Natural killer cell treated with Interleukin-12 subunit alpha and Interleukin-12 subunit beta and Interleukin-15 and Interleukin-18, amount 100 ng/mL, for 72 hours (primary cell): ENCODE data around the gene TWIST2. TPM values are rescaled to one million over a fixed set of nuclear protein-coding genes. Genes with fewer than 3 reads are reported as not detected.

Experiments used
- ATAC-seq, 2 donors: fragments of 150-1000 bp; cut with Tn5 transposase in 1 of 2; sonication (Bioruptor Pico), chemical (Tn5 transposase) in 1 of 2; 2 replicates each; pipeline ENCODE4 v1.10.0; 2021
- DNase-seq: peaks from one replicate; pipeline ENCODE4 v3.0.0; 2022; ENCODE audit warnings: low spot score
- H3K27ac Mint-ChIP-seq, 2 donors: 1 replicate in 1 of 2; 2 replicates in 1 of 2; pipeline ENCODE4 v1.8.0; 2022; ENCODE audit warnings: mixed read lengths in 2 of 2, mild to moderate bottlenecking in 1 of 2, moderate library complexity in 1 of 2
- H3K27me3 Mint-ChIP-seq, 2 donors: 1 replicate in 1 of 2; 2 replicates in 1 of 2; pipeline ENCODE4 v1.8.0; 2022; ENCODE audit warnings: mixed read lengths in 2 of 2
- H3K36me3 Mint-ChIP-seq: one replicate; pipeline ENCODE4 v1.8.0; 2022; ENCODE audit warnings: mixed read lengths
- H3K4me1 Mint-ChIP-seq, 2 donors: 1 replicate in 1 of 2; 2 replicates in 1 of 2; pipeline ENCODE4 v1.8.0; 2022; ENCODE audit warnings: low read depth in 2 of 2, mixed read lengths in 2 of 2, mild to moderate bottlenecking in 1 of 2
- H3K4me3 Mint-ChIP-seq: one replicate; pipeline ENCODE4 v1.8.0; 2022; ENCODE audit warnings: mixed read lengths
- H3K9me3 Mint-ChIP-seq: 2 replicates; pipeline ENCODE4 v1.8.0; 2022; ENCODE audit warnings: mixed read lengths
- total RNA-seq, 2 donors: library from RNA; stranded (reverse); gene quantifications; one replicate each; pipeline ENCODE4 v1.2.3, GENCODE V29; 2022

TWIST2 gene
- total RNA-seq, 2 donors from 2014 or later = not detected

GRCh38 chr2:238820197-238820596, 27.7 kb upstream of the TWIST2 start:
- H3K9me3 Mint-ChIP-seq = peaks cover 3% of the 10 kb centered on the region
- peaks cover 30 to 64% of the 10 kb centered on the region in 2 donors for H3K27me3 Mint-ChIP-seq
- H3K4me1 Mint-ChIP-seq = no peaks in the 10 kb centered on the region
- H3K4me3 Mint-ChIP-seq = no peak overlapping the region
- DNase-seq = no peak
- H3K27ac Mint-ChIP-seq = no peak overlapping the region
- peaks cover 5% of the 10 kb centered on the region for H3K36me3 Mint-ChIP-seq
- no peak for ATAC-seq

- no peak overlapping the region for H3K4me3 Mint-ChIP-seq
- ATAC-seq (no peak), DNase-seq (no peak)
- H3K36me3 Mint-ChIP-seq = peaks cover 9% of the 10 kb centered on the region
- H3K27me3 Mint-ChIP-seq = peaks cover 34 to 71% of the 10 kb centered on the region in 2 donors
- H3K9me3 Mint-ChIP-seq = peaks cover 3% of the 10 kb centered on the region
- no peak overlapping the region for H3K27ac Mint-ChIP-seq
- H3K4me1 Mint-ChIP-seq = no peaks in the 10 kb centered on the region
Measured at GRCh38 chr2:238820916-238821315, 27.0 kb upstream of the TWIST2 start.

GRCh38 chr2:238821391-238821790, 26.5 kb upstream of the TWIST2 start:
- Mint-ChIP-seq H3K36me3 (peaks cover 9% of the 10 kb centered on the region), H3K4me3 (no peak overlapping the region), H3K4me1 (no peaks in the 10 kb centered on the region), H3K9me3 (peaks cover 3% of the 10 kb centered on the region), H3K27me3 (peaks cover 35 to 76% of the 10 kb centered on the region in 2 donors), H3K27ac (no peak overlapping the region)
- DNase-seq (no peak), ATAC-seq (no peak)

GRCh38 chr2:238821944-238822670, 25.8 kb upstream of the TWIST2 start:
- Mint-ChIP-seq H3K27me3 (peaks cover 37 to 83% of the 10 kb centered on the region in 2 donors), H3K9me3 (peaks cover 3% of the 10 kb centered on the region), H3K4me3 (no peak overlapping the region), H3K36me3 (peaks cover 9% of the 10 kb centered on the region), H3K27ac (no peak overlapping the region), H3K4me1 (no peaks in the 10 kb centered on the region)
- DNase-seq (no peak), ATAC-seq (no peak)

GRCh38 chr2:238822955-238823354, 24.9 kb upstream of the TWIST2 start:
- DNase-seq (no peak), ATAC-seq (no peak)
- H3K9me3 Mint-ChIP-seq = peaks cover 3% of the 10 kb centered on the region
- peaks cover 40 to 83% of the 10 kb centered on the region in 2 donors for H3K27me3 Mint-ChIP-seq
- H3K4me1 Mint-ChIP-seq = no peaks in the 10 kb centered on the region
- H3K36me3 Mint-ChIP-seq = peaks cover 9% of the 10 kb centered on the region
- H3K4me3 Mint-ChIP-seq = no peak overlapping the region
- H3K27ac Mint-ChIP-seq = no peak overlapping the region

- Mint-ChIP-seq H3K36me3 (no peaks in the 10 kb centered on the region), H3K27me3 (peaks cover 46 to 84% of the 10 kb centered on the region in 2 donors), H3K4me3 (no peak overlapping the region), H3K9me3 (no peaks in the 10 kb centered on the region), H3K4me1 (no peaks in the 10 kb centered on the region), H3K27ac (no peak overlapping the region)
- no peak for DNase-seq
- ATAC-seq = no peak
Measured at GRCh38 chr2:238831177-238831576, 16.7 kb upstream of the TWIST2 start.

- Mint-ChIP-seq H3K9me3 (no peaks in the 10 kb centered on the region), H3K27me3 (peaks cover 36 to 53% of the 10 kb centered on the region in 2 donors), H3K4me3 (no peak overlapping the region), H3K36me3 (no peaks in the 10 kb centered on the region), H3K27ac (no peak overlapping the region), H3K4me1 (no peaks in the 10 kb centered on the region)
- ATAC-seq = no peak
- no peak for DNase-seq
Measured at GRCh38 chr2:238834982-238835381, 12.9 kb upstream of the TWIST2 start.

GRCh38 chr2:238835726-238836301, 12.1 kb upstream of the TWIST2 start:
- H3K36me3 Mint-ChIP-seq = no peaks in the 10 kb centered on the region
- peaks cover 34 to 47% of the 10 kb centered on the region in 2 donors for H3K27me3 Mint-ChIP-seq
- no peak overlapping the region for H3K4me3 Mint-ChIP-seq
- no peaks in the 10 kb centered on the region for H3K4me1 Mint-ChIP-seq
- H3K9me3 Mint-ChIP-seq = no peaks in the 10 kb centered on the region
- no peak for DNase-seq
- no peak overlapping the region for H3K27ac Mint-ChIP-seq
- ATAC-seq = peak; percentile 31 to 48

- Mint-ChIP-seq H3K27me3 (peaks cover 23 to 24% of the 10 kb centered on the region in 2 donors), H3K9me3 (no peaks in the 10 kb centered on the region), H3K4me1 (no peaks in the 10 kb centered on the region), H3K27ac (no peak overlapping the region), H3K4me3 (no peak overlapping the region), H3K36me3 (no peaks in the 10 kb centered on the region)
- DNase-seq (no peak), ATAC-seq (peak in 1 of 2 donors; percentile 48)
Measured at GRCh38 chr2:238838786-238839327, 9.0 kb upstream of the TWIST2 start.

GRCh38 chr2:238839428-238839827, 8.5 kb upstream of the TWIST2 start:
- ATAC-seq (peak in 1 of 2 donors; percentile 49), DNase-seq (no peak)
- H3K27ac Mint-ChIP-seq = no peak overlapping the region
- H3K9me3 Mint-ChIP-seq = no peaks in the 10 kb centered on the region
- H3K27me3 Mint-ChIP-seq = peaks cover 23 to 27% of the 10 kb centered on the region in 2 donors
- no peak overlapping the region for H3K4me3 Mint-ChIP-seq
- no peaks in the 10 kb centered on the region for H3K4me1 Mint-ChIP-seq
- no peaks in the 10 kb centered on the region for H3K36me3 Mint-ChIP-seq

- H3K27me3 Mint-ChIP-seq = peaks cover 28 to 32% of the 10 kb centered on the region in 2 donors
- H3K4me1 Mint-ChIP-seq = no peaks in the 10 kb centered on the region
- ATAC-seq (no peak), DNase-seq (no peak)
- H3K9me3 Mint-ChIP-seq = no peaks in the 10 kb centered on the region
- H3K4me3 Mint-ChIP-seq = no peak overlapping the region
- H3K36me3 Mint-ChIP-seq = no peaks in the 10 kb centered on the region
- H3K27ac Mint-ChIP-seq = no peak overlapping the region
Measured at GRCh38 chr2:238841542-238842164, 6.2 kb upstream of the TWIST2 start.

- ATAC-seq (no peak), DNase-seq (no peak)
- Mint-ChIP-seq H3K27ac (no peak overlapping the region), H3K4me3 (no peak overlapping the region), H3K9me3 (no peaks in the 10 kb centered on the region), H3K4me1 (no peaks in the 10 kb centered on the region), H3K27me3 (peaks cover 28 to 32% of the 10 kb centered on the region in 2 donors), H3K36me3 (no peaks in the 10 kb centered on the region)
Measured at GRCh38 chr2:238843476-238843875, 4.4 kb upstream of the TWIST2 start.

GRCh38 chr2:238845583-238846377, 2.1 kb upstream of the TWIST2 start:
- H3K4me3 Mint-ChIP-seq = no peak overlapping the region
- H3K4me1 Mint-ChIP-seq = no peaks in the 10 kb centered on the region
- ATAC-seq (peak in 1 of 2 donors; percentile 52), DNase-seq (no peak)
- H3K36me3 Mint-ChIP-seq = no peaks in the 10 kb centered on the region
- H3K27ac Mint-ChIP-seq = no peak overlapping the region
- peaks cover 30 to 32% of the 10 kb centered on the region in 2 donors for H3K27me3 Mint-ChIP-seq
- no peaks in the 10 kb centered on the region for H3K9me3 Mint-ChIP-seq
